AG09319 (cell line): ENCODE results near the gene FNDC8.
"Not testable (repeated sequence)": the region's sequence is repeated elsewhere in the genome, so short reads cannot be mapped to it uniquely, and the experiment has no call there.

Source experiments
- DNase-seq: peaks from one replicate; pipeline ENCODE4 v3.0.0-alpha.2; 2010; ENCODE audit warnings: low read depth; ENCODE audit errors: extremely low read depth
- TF ChIP-seq, protein P1 (sequence below): IDR thresholded peaks from 2 replicates; pipeline ENCODE4 v1.5.1; 2011; ENCODE audit warnings: low read depth, mild to moderate bottlenecking, inconsistent platforms, low read length, moderate library complexity

FNDC8 gene

GRCh38 chr17:35147375-35147905, 26.0 kb downstream of the FNDC8 start, which contains the start of gene UNC45B:
Gene UNC45B (plus strand): TSS chr17:35147817. CDS start chr17:35148264, 447 bp downstream.
- no peak for DNase-seq
- TF ChIP-seq, protein P1, sequence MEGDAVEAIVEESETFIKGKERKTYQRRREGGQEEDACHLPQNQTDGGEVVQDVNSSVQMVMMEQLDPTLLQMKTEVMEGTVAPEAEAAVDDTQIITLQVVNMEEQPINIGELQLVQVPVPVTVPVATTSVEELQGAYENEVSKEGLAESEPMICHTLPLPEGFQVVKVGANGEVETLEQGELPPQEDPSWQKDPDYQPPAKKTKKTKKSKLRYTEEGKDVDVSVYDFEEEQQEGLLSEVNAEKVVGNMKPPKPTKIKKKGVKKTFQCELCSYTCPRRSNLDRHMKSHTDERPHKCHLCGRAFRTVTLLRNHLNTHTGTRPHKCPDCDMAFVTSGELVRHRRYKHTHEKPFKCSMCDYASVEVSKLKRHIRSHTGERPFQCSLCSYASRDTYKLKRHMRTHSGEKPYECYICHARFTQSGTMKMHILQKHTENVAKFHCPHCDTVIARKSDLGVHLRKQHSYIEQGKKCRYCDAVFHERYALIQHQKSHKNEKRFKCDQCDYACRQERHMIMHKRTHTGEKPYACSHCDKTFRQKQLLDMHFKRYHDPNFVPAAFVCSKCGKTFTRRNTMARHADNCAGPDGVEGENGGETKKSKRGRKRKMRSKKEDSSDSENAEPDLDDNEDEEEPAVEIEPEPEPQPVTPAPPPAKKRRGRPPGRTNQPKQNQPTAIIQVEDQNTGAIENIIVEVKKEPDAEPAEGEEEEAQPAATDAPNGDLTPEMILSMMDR = no peak

GRCh38 chr17:35148144-35148543, 26.7 kb downstream of the FNDC8 start:
- TF ChIP-seq, protein P1 = no peak
- no peak for DNase-seq

GRCh38 chr17:35149941-35150340, 28.5 kb downstream of the FNDC8 start:
- DNase-seq = no peak
- TF ChIP-seq, protein P1 = no peak

- not testable (repeated sequence) for DNase-seq
Measured at GRCh38 chr17:35151080-35151479, 29.7 kb downstream of the FNDC8 start.

GRCh38 chr17:35152421-35153140, 31.2 kb downstream of the FNDC8 start:
- no peak for DNase-seq
- TF ChIP-seq, protein P1 = no peak

DNA sequence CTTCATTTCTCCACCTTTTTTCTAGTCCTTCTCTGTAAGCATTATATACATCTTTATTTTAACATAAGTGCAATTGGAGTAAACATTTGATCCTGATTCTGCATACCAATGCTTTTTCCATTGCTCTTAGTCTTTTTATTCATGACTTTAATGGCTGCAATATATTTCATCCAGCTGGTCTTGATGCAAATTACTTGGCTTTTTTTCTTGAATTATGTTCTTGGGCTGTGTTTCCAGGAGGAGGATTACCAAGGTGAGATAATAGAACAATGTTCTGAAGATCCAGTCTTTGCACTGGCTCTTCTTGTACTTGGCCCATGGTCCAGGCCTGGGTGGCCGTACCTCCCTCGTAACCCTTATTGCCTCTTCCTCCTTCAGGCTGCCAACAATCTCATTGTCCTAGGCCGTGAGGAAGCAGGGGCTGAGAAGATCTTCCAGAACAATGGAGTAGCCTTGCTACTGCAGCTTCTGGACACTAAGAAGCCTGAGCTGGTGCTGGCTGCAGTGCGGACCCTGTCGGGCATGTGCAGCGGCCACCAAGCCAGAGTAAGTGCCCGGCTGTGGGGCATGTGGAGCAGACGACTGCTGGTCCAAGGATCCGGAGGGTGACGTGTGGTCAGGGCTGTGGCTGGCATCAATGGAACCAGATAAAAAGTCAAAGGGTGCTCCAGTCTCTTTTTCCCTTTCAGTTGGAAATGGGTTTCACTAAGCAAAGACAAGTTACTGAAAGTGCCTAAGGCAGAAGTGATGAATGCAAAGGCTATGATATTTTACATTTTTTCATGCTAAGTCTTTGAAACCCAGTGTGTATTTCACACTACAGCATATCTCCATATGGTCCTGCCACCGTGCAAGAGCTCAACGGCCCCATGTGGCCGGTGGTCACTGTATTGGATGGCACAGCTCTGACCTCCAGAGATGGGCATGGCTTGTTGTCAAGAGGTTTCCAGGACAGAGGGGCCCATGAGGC, 33.1 kb downstream of the FNDC8 start:
- TF ChIP-seq, protein P1 = no peak
- no peak for DNase-seq

DNA sequence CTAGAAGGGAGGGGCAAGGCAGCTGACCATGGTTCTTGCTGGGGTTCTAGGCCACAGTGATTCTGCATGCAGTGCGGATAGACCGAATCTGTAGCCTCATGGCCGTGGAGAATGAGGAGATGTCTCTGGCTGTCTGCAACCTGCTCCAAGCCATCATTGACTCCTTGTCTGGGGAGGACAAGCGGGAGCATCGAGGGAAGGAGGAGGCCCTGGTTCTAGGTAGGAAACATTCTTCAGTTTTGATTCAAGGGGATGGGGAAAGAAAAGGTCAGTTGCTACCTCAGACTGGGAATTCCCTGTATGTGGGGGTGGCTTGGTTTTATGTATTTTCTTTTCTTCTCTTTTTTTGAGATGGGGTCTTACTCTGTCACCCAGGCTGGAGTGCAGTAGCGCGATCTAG, 33.8 kb downstream of the FNDC8 start:
- no peak for DNase-seq
- TF ChIP-seq, protein P1 = no peak
